ENCODE measurements around the gene TCFL5. TPM values are rescaled to one million over a fixed set of nuclear protein-coding genes. Genes with fewer than 3 reads are reported as not detected.
"Not testable (repeated sequence)": the region's sequence is repeated elsewhere in the genome, so short reads cannot be mapped to it uniquely, and the experiment has no call there.

TCFL5 gene
- total RNA-seq, 2 donors from 2014 or later: 7.1 to 24.8 TPM

DNA sequence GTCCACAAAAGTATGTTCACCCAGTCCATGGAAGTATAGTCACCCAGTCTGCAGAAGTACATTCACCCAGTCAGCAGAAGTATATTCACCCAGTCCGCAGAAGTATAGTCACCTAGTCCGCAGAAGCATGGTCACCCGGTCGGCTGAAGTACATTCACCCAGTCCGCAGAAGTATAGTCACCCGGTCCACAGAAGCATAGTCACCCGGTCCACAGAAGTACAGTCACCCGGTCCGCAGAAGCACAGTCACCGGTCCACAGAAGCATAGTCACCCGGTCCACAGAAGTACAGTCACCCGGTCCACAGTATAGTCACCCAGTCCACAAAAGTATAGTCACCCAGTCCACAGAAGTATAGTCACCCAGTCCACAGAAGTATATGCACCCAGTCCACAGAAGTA, 8.8 kb downstream of the TCFL5 start:
- Histone ChIP-seq H3K36me3 (no peaks in the 10 kb centered on the region), H3K27ac (no peak overlapping the region), H3K27me3 (replicated peaks; ENCODE audit: insufficient read depth) (no peaks in the 10 kb centered on the region), H3K4me3 (no peak overlapping the region), H3K4me1 (replicated peaks) (no peaks in the 10 kb centered on the region), H3K9me3 (no peaks in the 10 kb centered on the region)
- 79% methylated on average over 12 of the region's 12 CpGs for WGBS
- TF ChIP-seq POLR2AphosphoS5 (IDR thresholded peaks at IDR 0.05) (no peak), POLR2A (IDR thresholded peaks at IDR 0.05) (no peak)
- TF ChIP-seq, protein P1, sequence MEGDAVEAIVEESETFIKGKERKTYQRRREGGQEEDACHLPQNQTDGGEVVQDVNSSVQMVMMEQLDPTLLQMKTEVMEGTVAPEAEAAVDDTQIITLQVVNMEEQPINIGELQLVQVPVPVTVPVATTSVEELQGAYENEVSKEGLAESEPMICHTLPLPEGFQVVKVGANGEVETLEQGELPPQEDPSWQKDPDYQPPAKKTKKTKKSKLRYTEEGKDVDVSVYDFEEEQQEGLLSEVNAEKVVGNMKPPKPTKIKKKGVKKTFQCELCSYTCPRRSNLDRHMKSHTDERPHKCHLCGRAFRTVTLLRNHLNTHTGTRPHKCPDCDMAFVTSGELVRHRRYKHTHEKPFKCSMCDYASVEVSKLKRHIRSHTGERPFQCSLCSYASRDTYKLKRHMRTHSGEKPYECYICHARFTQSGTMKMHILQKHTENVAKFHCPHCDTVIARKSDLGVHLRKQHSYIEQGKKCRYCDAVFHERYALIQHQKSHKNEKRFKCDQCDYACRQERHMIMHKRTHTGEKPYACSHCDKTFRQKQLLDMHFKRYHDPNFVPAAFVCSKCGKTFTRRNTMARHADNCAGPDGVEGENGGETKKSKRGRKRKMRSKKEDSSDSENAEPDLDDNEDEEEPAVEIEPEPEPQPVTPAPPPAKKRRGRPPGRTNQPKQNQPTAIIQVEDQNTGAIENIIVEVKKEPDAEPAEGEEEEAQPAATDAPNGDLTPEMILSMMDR (IDR thresholded peaks at IDR 0.05): no peak
- intact Hi-C loops (cut with DNase I): no loop called here
- no peak for DNase-seq (ENCODE audit: low spot score)

DNA sequence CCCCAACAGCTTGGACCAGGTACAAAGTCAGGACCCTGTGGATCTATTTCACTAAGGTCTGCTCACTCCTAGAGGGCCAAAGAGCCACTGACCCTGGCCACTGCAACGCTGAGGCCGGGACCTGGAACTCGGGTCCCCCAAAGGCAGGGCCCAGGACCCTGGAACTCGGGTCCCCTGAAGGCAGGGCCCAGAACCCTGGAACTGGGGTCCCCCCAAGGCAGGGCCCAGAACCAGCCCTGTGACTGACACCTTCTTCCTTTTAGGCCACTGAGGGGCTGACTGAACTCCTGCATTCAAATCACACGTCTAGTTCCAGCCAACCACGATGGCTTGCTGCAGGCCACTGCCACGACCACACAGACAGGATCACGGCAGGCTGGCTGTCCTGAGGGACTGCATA, 9.4 kb downstream of the TCFL5 start:
- Histone ChIP-seq H3K36me3 (no peaks in the 10 kb centered on the region), H3K27ac (no peak overlapping the region), H3K27me3 (replicated peaks; ENCODE audit: insufficient read depth) (no peaks in the 10 kb centered on the region), H3K9me3 (no peaks in the 10 kb centered on the region), H3K4me3 (no peak overlapping the region), H3K4me1 (replicated peaks) (no peaks in the 10 kb centered on the region)
- 94% methylated on average over 8 of the region's 8 CpGs for WGBS
- no peak for TF ChIP-seq POLR2AphosphoS5 (IDR thresholded peaks at IDR 0.05)
- TF ChIP-seq, protein P1 (IDR thresholded peaks at IDR 0.05): no peak
- no peak for TF ChIP-seq POLR2A (IDR thresholded peaks at IDR 0.05)
- no peak for DNase-seq (ENCODE audit: low spot score)
- intact Hi-C loops (cut with DNase I): no loop called here

DNA sequence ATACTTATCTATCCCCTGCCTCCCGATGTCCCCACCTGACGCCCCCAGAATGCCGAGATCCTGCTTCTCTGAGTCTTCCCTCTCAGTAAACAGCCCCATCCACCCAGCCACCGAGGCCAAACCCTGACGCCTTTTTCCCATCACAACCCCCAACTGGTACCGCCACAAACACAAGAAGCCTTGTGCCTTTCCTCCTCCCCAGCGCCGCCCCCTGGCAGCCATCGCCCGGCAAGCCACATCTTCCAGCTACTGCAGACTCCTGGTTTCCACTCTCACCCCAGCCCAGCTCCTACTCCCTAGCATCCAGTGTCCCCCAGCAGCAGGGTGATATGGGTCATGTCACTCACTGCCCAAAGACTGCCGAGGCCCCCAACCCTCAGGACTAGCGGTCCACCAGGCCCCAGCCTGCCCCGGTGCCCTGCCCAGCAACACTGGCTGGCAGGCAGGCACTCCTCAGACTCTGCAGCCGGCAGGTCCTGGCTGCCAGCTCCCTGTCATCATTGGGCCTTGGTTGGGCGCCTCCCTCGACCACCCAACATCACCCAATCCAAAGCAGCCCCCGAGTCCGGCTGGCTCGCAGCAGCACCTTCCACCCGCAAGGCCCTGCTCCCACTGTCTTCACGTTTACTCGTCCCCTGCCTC, 11.2 kb downstream of the TCFL5 start:
- no peak for DNase-seq (ENCODE audit: low spot score)
- no peaks in the 10 kb centered on the region for H3K9me3 ChIP-seq
- intact Hi-C loops (cut with DNase I): no loop called here
- H3K4me3 ChIP-seq: no peak overlapping the region
- WGBS: 80% methylated on average over 22 of the region's 22 CpGs
- no peaks in the 10 kb centered on the region for H3K27me3 ChIP-seq (replicated peaks; ENCODE audit: insufficient read depth)
- H3K27ac ChIP-seq: no peak overlapping the region
- no peaks in the 10 kb centered on the region for H3K4me1 ChIP-seq (replicated peaks)
- no peaks in the 10 kb centered on the region for H3K36me3 ChIP-seq
- TF ChIP-seq POLR2A (IDR thresholded peaks at IDR 0.05): no peak

- H3K27ac ChIP-seq: no peak overlapping the region
These were observed 12.2 kb downstream of the TCFL5 start for GRCh38 chr20:62849431-62849830.

DNA sequence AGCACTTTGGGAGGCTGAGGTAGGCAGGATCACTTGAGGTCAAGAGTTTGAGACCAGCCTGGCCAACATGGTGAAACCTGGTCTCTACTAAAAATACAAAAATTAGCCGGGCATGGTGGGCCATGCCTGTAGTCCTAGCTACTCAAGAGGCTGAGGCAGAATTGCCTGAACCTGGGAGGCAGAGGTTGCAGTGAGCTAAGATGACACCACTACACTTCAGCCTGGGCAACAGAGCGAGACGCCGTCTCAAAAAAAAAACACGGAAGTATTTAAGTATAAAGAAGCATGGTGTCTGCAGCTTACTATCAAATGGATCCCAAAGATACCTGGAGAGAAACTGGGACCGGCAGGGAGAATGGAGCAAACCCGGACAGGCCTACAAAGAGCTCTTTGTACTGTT, 12.7 kb downstream of the TCFL5 start:
- H3K9me3 ChIP-seq; H3K27ac ChIP-seq; H3K4me1 ChIP-seq (replicated peaks); H3K27me3 ChIP-seq (replicated peaks; ENCODE audit: insufficient read depth); DNase-seq (ENCODE audit: low spot score); H3K36me3 ChIP-seq; H3K4me3 ChIP-seq; intact Hi-C loops (cut with DNase I): not testable (repeated sequence)
- 85% methylated on average over 7 of the region's 7 CpGs for WGBS

More at GRCh38 chr20:62849431-62849830, 12.2 kb downstream of the TCFL5 start:
- Histone ChIP-seq H3K9me3 (no peaks in the 10 kb centered on the region), H3K36me3 (no peaks in the 10 kb centered on the region), H3K27me3 (replicated peaks; ENCODE audit: insufficient read depth) (no peaks in the 10 kb centered on the region), H3K4me1 (replicated peaks) (no peaks in the 10 kb centered on the region), H3K4me3 (no peak overlapping the region)
- intact Hi-C loops (cut with DNase I): no loop called here
- no peak for TF ChIP-seq POLR2AphosphoS5 (IDR thresholded peaks at IDR 0.05)
- TF ChIP-seq, protein P1 (IDR thresholded peaks at IDR 0.05): no peak
- no peak for TF ChIP-seq POLR2A (IDR thresholded peaks at IDR 0.05)
- no peak for DNase-seq (ENCODE audit: low spot score)

DNA sequence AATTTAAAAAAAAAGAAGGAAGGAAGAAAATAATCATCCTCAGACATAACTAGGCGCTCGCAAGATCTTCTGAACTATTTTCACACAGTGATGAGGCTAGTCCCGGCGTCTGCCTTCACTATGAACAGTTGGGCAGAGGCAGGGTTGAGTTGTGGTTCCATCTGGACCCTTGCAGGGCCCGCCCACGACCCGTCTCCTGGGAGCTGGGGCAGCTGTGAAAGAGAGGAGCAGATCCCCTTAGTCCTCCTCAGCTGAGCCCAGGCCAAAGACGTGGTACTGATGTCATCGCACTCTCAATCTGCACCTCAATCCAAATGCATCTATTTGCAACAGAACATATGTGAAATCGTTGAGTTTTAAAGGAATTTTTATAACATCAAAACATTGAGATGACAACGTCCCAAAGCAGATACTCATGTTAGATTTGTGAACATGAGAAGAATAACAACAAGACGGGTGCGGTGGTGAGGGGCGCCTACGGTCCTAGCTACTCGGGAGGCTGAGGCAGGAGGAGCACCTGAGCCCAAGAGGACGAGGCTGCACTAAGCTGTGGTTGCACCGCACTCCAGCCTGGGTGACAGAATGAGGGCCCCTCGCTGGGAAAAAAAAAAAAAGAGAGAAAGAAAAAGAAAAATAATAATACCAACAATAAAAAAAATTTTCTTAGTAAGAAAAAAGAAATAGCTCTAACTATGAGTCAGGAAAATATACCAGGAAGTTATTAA, 15.3 kb downstream of the TCFL5 start:
- no peak for DNase-seq (ENCODE audit: low spot score)
- Histone ChIP-seq H3K9me3 (no peaks in the 10 kb centered on the region), H3K27me3 (replicated peaks; ENCODE audit: insufficient read depth) (no peaks in the 10 kb centered on the region), H3K27ac (no peak overlapping the region), H3K4me3 (no peak overlapping the region), H3K4me1 (replicated peaks) (no peaks in the 10 kb centered on the region), H3K36me3 (no peaks in the 10 kb centered on the region)
- 79% methylated on average over 19 of the region's 19 CpGs for WGBS
- intact Hi-C loops (cut with DNase I): no loop called here
- TF ChIP-seq, protein P1 (IDR thresholded peaks at IDR 0.05): no peak
- TF ChIP-seq POLR2AphosphoS5 (IDR thresholded peaks at IDR 0.05) (no peak), POLR2A (IDR thresholded peaks at IDR 0.05) (no peak)
